A673 (cell line): ENCODE data around the gene LRRC30. TPM values are rescaled to one million over a fixed set of nuclear protein-coding genes. Genes with fewer than 3 reads are reported as not detected.

ENCODE experiments used
- BruUV-seq: library from RNA; stranded (reverse); fragments of 400-500 nt; replicated peaks from 2 replicates; lab custom pipeline; 2021; lab: Mats Ljungman, UMichigan
- CTCF ChIA-PET: fragments of 300-600 bp; sonication (Branson Sonifier 250); formaldehyde crosslinking; loops from one replicate; lab custom pipeline; 2022; ENCODE audit warnings: antibody characterized with exemption; lab: Charles Lee
- POLR2A ChIA-PET: fragments of 300-600 bp; sonication (Branson Sonifier 250); formaldehyde crosslinking; loops from one replicate; lab custom pipeline; 2022; ENCODE audit warnings: antibody characterized with exemption; ENCODE audit not compliant: low non-redundant PET; lab: Charles Lee
- DNase-seq: peaks from one replicate; pipeline ENCODE4 v3.0.0-alpha.2; 2015; ENCODE audit warnings: low spot score
- H3K27ac ChIP-seq: fragments of 200-600 bp; sonication (generic); 2 replicates; pipeline ENCODE4 v1.5.1; 2016; ENCODE audit warnings: mixed run types, low read depth, mild to moderate bottlenecking, mixed read lengths, antibody characterized with exemption, low read length; ENCODE audit not compliant: poor library complexity, severe bottlenecking
- H3K27me3 ChIP-seq: fragments of 200-600 bp; sonication (generic); replicated peaks from 2 replicates; pipeline ENCODE4 v1.6.1; 2017; ENCODE audit warnings: mixed run types, low read depth, mild to moderate bottlenecking, mixed read lengths, antibody characterized with exemption, low read length; ENCODE audit not compliant: insufficient read depth, poor library complexity
- H3K36me3 ChIP-seq: fragments of 200-600 bp; sonication (generic); 2 replicates; pipeline ENCODE4 v1.6.1; 2016; ENCODE audit warnings: mixed run types, mild to moderate bottlenecking, mixed read lengths, antibody characterized with exemption, low read length; ENCODE audit not compliant: insufficient read depth, poor library complexity, severe bottlenecking
- H3K4me1 ChIP-seq: fragments of 200-600 bp; sonication (generic); 2 replicates; pipeline ENCODE4 v1.6.1; 2017; ENCODE audit warnings: mixed run types, mild to moderate bottlenecking, mixed read lengths, antibody characterized with exemption, low read length; ENCODE audit not compliant: insufficient read depth, poor library complexity, severe bottlenecking
- H3K4me3 ChIP-seq: fragments of 200-600 bp; sonication (generic); 2 replicates; pipeline ENCODE4 v1.5.1; 2016; ENCODE audit warnings: low read depth, mixed run types, mild to moderate bottlenecking, mixed read lengths, low read length; ENCODE audit not compliant: poor library complexity, severe bottlenecking
- H3K9me3 ChIP-seq: fragments of 200-600 bp; sonication (generic); 2 replicates; pipeline ENCODE4 v1.6.1; 2016; ENCODE audit warnings: mixed run types, low read depth, mild to moderate bottlenecking, mixed read lengths, antibody characterized with exemption, low read length; ENCODE audit not compliant: poor library complexity, severe bottlenecking
- EZH2 ChIP-seq: fragments of 200-600 bp; sonication (generic); IDR thresholded peaks from 2 replicates; pipeline ENCODE4 v1.6.1; 2017; ENCODE audit warnings: borderline replicate concordance, low read depth, mild to moderate bottlenecking, mixed read lengths, antibody characterized with exemption, low read length; ENCODE audit not compliant: poor library complexity, severe bottlenecking
- intact Hi-C: fragments of 100-400 bp; cut with micrococcal nuclease; formaldehyde crosslinking; loops from one replicate; pipeline ENCODE4 v1.10.0; 2022; ENCODE audit not compliant: unreplicated experiment
- total RNA-seq: library from RNA; stranded (reverse); gene quantifications from 2 replicates; pipeline ENCODE4 v1.2.3, GENCODE V29; 2021
- TF ChIP-seq, protein P1 (sequence below): fragments of 300-800, 200-600 bp; sonication (generic); conservative IDR thresholded peaks from 2 replicates; pipeline ENCODE4 v1.5.1; 2017; ENCODE audit warnings: low read depth, mild to moderate bottlenecking, antibody characterized with exemption, low read length, moderate library complexity, mixed read lengths

LRRC30 gene
- total RNA-seq, 1 experiment from 2014 or later, result not detected

DNA sequence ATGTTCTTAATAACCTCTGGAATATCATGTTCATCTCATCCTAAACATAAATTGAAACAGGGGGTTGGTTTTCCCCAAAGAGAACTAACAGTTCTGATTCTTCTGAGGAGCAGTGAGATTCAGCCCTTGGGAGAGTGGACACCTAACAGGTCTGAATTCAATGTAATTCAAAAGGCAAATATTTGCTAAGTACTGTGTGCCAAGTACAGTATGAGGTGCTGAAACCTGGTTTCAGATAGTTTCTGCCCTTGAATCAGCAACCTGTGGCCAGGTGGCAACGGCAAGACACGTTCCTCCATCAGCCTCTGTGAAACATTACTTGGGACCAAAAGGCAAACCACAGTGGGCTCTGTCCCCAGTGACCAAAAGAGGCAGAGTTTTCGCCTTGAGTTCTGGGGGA, 1.3 kb downstream of the LRRC30 start:
- Histone ChIP-seq H3K36me3 (no peaks in the 10 kb centered on the region), H3K9me3 (peaks cover 3% of the 10 kb centered on the region), H3K4me3 (no peak overlapping the region), H3K4me1 (no peaks in the 10 kb centered on the region), H3K27ac (no peak overlapping the region), H3K27me3 (no peaks in the 10 kb centered on the region)
- no TSS peak for BruUV-seq
- no peak for DNase-seq
- POLR2A ChIA-PET, result no interaction called here
- CTCF ChIA-PET, result no interaction called here
- TF ChIP-seq, protein P1, sequence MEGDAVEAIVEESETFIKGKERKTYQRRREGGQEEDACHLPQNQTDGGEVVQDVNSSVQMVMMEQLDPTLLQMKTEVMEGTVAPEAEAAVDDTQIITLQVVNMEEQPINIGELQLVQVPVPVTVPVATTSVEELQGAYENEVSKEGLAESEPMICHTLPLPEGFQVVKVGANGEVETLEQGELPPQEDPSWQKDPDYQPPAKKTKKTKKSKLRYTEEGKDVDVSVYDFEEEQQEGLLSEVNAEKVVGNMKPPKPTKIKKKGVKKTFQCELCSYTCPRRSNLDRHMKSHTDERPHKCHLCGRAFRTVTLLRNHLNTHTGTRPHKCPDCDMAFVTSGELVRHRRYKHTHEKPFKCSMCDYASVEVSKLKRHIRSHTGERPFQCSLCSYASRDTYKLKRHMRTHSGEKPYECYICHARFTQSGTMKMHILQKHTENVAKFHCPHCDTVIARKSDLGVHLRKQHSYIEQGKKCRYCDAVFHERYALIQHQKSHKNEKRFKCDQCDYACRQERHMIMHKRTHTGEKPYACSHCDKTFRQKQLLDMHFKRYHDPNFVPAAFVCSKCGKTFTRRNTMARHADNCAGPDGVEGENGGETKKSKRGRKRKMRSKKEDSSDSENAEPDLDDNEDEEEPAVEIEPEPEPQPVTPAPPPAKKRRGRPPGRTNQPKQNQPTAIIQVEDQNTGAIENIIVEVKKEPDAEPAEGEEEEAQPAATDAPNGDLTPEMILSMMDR, result no peak
- no peak for TF ChIP-seq EZH2
- intact Hi-C loops, result no loop called here

DNA sequence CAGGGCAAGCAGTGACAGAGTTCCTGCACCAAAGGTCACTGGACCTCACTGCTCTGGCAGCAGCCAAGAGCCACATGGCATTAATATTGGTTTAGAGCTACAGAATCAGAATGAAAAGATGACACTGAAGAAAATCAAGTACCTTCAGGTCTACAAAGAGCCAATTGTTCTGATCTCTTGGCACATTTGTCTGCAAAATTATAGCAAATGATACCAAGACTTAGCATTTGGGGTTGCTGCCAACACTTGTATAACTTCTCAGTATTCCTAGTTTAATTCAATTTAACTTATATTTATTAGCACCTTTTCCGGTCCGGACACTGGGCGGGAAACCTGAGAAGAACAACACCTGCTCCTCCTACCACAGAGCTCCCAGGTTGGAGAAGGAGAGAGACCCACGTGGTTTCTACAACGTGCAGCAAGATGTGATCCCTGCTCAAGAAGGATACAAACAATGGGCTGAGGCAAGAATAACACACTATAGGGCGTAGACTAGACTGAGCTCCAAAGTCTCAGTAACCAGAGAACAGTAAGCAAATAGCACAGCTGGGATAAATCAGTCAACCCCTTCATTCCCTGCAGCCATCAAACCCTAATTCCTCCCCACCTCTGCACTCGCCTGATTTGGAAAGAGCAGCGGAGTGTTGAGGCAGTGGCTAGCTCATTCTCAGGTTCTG, 2.4 kb downstream of the LRRC30 start:
- TF ChIP-seq, protein P1, result no peak
- no peak for TF ChIP-seq EZH2
- Histone ChIP-seq H3K4me1 (no peaks in the 10 kb centered on the region), H3K9me3 (peaks cover 3% of the 10 kb centered on the region), H3K4me3 (no peak overlapping the region), H3K36me3 (no peaks in the 10 kb centered on the region), H3K27me3 (no peaks in the 10 kb centered on the region), H3K27ac (no peak overlapping the region)
- BruUV-seq, result no TSS peak
- CTCF ChIA-PET, result no interaction called here
- intact Hi-C loops, result no loop called here
- DNase-seq, result no peak
- POLR2A ChIA-PET, result no interaction called here

DNA sequence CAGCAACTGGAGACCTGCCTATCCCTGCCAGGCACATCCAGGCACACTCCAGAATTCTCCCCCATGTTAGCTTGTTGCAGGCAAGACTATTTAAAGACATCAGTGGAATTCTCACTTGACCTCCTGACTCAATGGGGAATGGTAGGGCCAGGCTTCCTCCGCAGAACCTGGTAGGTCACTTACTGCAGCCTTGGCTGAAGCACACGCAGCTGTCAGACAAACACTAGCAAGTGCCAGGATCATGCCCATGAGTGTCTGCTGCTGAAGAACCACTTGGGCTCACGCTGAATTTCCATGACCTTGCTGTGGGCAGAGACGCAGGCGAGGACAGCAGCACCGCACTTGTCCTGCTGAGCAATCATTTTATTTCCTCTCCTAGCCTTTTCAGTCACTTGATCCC, 3.2 kb downstream of the LRRC30 start:
- Histone ChIP-seq H3K4me1 (no peaks in the 10 kb centered on the region), H3K9me3 (peaks cover 4% of the 10 kb centered on the region), H3K27me3 (no peaks in the 10 kb centered on the region), H3K4me3 (no peak overlapping the region), H3K27ac (no peak overlapping the region), H3K36me3 (no peaks in the 10 kb centered on the region)
- ChIA-PET CTCF (no interaction called here), POLR2A (no interaction called here)
- no TSS peak for BruUV-seq
- DNase-seq, result no peak
- intact Hi-C loops, result no loop called here
- TF ChIP-seq, protein P1, result no peak
- TF ChIP-seq EZH2, result no peak
